Peyer's patch (tissue), 4 donors: ENCODE results near the gene COL16A1. TPM values are rescaled to one million over a fixed set of nuclear protein-coding genes. Genes with fewer than 3 reads are reported as not detected.

Experiments
- DNase-seq, 3 donors: peaks; one replicate each; pipeline ENCODE4 v3.0.0-alpha.2; 2017 to 2019
- H3K27ac ChIP-seq, 4 donors: fragments of 200-600 bp; sonication (generic); one replicate each; pipeline ENCODE4 v1.5.1; 2016 to 2019
- H3K27me3 ChIP-seq, 2 donors: fragments of 200-600 bp; sonication (generic); one replicate each; pipeline ENCODE4 v1.5.1; 2019
- H3K36me3 ChIP-seq, 3 donors: fragments of 200-600 bp; sonication (generic); one replicate each; pipeline ENCODE4 v1.5.1; 2016 to 2019
- H3K4me1 ChIP-seq, 4 donors: fragments of 200-600 bp; sonication (generic); one replicate each; pipeline ENCODE4 v1.5.1; 2016 to 2019
- H3K4me3 ChIP-seq, 4 donors: fragments of 200-600 bp; sonication (generic); 1 replicate in 3 of 4; 2 replicates in 1 of 4; pipeline ENCODE4 v1.5.1; 2016 to 2019; ENCODE audit warnings: mild to moderate bottlenecking in 1 of 4
- H3K9me3 ChIP-seq, 4 donors: fragments of 200-600 bp; sonication (generic); one replicate each; pipeline ENCODE4 v1.5.1; 2016 to 2019; ENCODE audit warnings: mild to moderate bottlenecking in 1 of 4
- POLR2A ChIP-seq, 2 donors: fragments of 450-650 bp; IDR thresholded peaks; one replicate each; pipeline ENCODE4 v1.5.1; 2017; ENCODE audit warnings: antibody characterized with exemption in 2 of 2, mild to moderate bottlenecking in 2 of 2, moderate library complexity in 2 of 2
- total RNA-seq, 4 donors: library from RNA; depleted of rRNA; stranded (reverse); fragments of >200 nt; gene quantifications; one replicate each; pipeline ENCODE4 v1.1.0, GENCODE V29; 2016
- TF ChIP-seq, protein P1 (sequence below), 6 experiments: fragments of 450-650 bp in 4 of 6; fragments of 200-600 bp in 2 of 6; sonication (generic) in 1 of 6; IDR thresholded peaks; one replicate each; pipeline ENCODE4 v1.5.1; 2017 to 2019; ENCODE audit warnings: antibody characterized with exemption in 6 of 6, mild to moderate bottlenecking in 3 of 6, moderate library complexity in 1 of 6

COL16A1 gene
- total RNA-seq, 4 donors from 2014 or later: 18.2 to 201 (median 58.3) TPM

DNA sequence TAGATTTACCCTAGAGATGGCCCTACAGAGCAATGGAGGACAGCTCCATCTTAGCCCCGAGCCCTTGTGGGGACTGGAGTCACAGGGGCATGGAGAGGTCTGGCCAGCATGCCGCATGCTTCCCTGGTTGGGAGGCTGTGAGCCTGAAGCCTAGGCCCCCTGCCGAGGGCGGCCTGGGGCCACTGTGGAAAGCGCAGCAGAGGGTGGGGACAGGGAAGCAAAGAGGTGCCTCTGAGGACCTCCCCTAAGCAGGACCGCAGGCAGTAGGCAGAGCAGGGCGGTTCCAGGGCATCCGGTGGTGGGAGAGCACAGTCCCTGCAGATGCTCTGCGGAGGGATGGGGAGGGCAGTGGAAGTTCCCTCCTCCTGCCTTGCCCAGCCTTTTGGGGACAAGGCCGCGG, 32.7 kb downstream of the COL16A1 start:
- no peak for DNase-seq
- Histone ChIP-seq H3K4me1 (peaks cover 0 to 37% (median under 1%) of the 10 kb centered on the region in 4 donors), H3K27ac (peak overlapping the region in 3 of 4 donors; percentile 31 to 88 (median 60))

DNA sequence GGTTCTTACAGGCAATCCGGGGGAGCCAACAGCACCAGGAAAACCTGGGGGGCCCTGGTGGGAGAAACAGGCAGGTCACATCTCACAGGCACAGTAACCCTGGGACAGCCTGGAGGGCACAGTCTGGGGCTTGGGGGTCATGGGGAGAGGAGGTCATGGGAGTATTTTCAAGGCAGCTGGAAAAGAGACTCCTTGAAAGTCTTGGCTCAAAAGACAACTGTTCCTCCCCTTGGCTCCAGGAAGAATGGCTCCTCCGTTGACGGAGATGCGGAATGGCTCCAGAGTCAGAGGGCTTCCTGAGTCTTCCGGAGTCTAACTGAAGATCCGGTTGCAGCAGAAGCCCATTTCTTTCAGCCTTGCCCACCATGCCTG, 33.2 kb downstream of the COL16A1 start:
- no peak for DNase-seq
- H3K4me3 ChIP-seq: peak overlapping the region; percentile 15 to 55 (median 36)
- H3K36me3 ChIP-seq: no peaks in the 10 kb centered on the region
- H3K27me3 ChIP-seq: no peaks in the 10 kb centered on the region
- H3K27ac ChIP-seq: peak overlapping the region; percentile 25 to 88 (median 72)
- H3K4me1 ChIP-seq: peaks cover 0 to 43% (median 2%) of the 10 kb centered on the region in 4 donors
- H3K9me3 ChIP-seq: no peaks in the 10 kb centered on the region
- TF ChIP-seq, protein P1, sequence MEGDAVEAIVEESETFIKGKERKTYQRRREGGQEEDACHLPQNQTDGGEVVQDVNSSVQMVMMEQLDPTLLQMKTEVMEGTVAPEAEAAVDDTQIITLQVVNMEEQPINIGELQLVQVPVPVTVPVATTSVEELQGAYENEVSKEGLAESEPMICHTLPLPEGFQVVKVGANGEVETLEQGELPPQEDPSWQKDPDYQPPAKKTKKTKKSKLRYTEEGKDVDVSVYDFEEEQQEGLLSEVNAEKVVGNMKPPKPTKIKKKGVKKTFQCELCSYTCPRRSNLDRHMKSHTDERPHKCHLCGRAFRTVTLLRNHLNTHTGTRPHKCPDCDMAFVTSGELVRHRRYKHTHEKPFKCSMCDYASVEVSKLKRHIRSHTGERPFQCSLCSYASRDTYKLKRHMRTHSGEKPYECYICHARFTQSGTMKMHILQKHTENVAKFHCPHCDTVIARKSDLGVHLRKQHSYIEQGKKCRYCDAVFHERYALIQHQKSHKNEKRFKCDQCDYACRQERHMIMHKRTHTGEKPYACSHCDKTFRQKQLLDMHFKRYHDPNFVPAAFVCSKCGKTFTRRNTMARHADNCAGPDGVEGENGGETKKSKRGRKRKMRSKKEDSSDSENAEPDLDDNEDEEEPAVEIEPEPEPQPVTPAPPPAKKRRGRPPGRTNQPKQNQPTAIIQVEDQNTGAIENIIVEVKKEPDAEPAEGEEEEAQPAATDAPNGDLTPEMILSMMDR (IDR thresholded peaks at IDR 0.05): no peak
- no peak for TF ChIP-seq POLR2A (IDR thresholded peaks at IDR 0.05)

More for the DNA sequence above, 32.7 kb downstream of the COL16A1 start:
- no peaks in the 10 kb centered on the region for H3K27me3 ChIP-seq
- no peaks in the 10 kb centered on the region for H3K9me3 ChIP-seq
- no peaks in the 10 kb centered on the region for H3K36me3 ChIP-seq
- TF ChIP-seq, protein P1 (IDR thresholded peaks at IDR 0.05): no peak
- TF ChIP-seq POLR2A (IDR thresholded peaks at IDR 0.05): no peak
- peak overlapping the region in 2 of 4 donors; percentile 53 to 55 for H3K4me3 ChIP-seq

DNA sequence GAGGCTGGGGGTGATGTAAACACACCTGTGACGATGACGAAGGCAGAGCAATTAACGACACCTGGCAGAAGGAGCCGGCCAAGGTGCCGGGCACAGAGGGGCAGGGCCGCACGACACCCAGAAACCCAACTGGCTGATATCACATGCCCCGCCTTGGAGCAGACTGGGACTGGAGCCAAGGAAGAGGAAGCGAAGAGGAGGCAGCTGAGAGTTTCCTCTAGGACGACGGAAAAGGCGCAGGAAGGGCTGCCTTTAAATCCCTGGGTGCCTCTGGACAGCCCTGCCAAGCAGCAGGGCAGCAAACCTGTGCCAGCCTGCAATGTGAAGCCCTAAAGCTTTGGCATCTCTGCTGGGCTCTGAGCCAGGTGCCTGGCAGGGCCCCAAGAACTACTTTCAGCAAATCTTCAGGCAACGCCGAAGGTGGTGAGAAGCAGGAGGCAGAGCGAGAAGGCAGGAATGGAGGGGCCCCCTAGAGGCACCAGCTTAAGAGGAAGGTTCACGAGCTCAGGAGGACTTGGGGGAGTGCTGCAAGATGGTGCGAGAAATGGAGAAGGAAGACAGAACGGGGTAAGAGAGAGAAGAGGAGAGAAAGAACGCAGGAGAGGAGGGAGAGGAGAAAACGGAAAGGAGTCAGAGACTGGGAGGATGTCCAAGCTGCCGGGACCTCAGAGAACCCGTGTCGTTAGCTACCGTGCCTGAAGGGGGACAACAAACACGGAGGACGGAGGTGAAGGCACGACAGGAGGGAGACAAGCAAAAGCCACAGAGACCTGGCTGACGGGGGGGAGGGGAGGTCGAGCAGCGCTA, 33.8 kb downstream of the COL16A1 start:
- TF ChIP-seq, protein P1 (IDR thresholded peaks at IDR 0.05): peak in 2 of 6 experiments; percentile 6 to 12
- TF ChIP-seq POLR2A (IDR thresholded peaks at IDR 0.05): peak; percentile 65 to 89
- peaks cover 0 to 48% (median 2%) of the 10 kb centered on the region in 4 donors for H3K4me1 ChIP-seq
- H3K27me3 ChIP-seq: no peaks in the 10 kb centered on the region
- no peaks in the 10 kb centered on the region for H3K9me3 ChIP-seq
- peak; percentile 27 to 93 (median 92) for DNase-seq
- H3K36me3 ChIP-seq: no peaks in the 10 kb centered on the region
- peak overlapping the region; percentile 25 to 88 (median 72) for H3K27ac ChIP-seq
- peak overlapping the region; percentile 15 to 55 (median 36) for H3K4me3 ChIP-seq

DNA sequence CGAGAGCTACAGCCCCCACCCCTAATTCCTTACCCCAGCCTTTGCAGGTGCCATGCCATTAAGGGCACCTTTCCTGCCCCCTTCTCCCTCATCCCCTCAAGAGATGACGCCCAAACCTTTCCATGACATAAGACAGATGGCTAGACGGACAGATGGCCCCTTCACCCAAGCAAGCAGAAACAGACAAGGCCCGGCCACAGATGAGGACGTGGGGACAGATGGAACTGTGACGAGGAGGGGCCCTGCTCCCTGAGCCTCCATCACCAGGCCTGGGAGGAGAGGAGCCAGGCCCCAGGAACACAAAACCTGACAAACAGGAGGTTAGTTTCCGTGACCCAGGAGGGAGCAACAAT, 34.4 kb downstream of the COL16A1 start:
- Histone ChIP-seq H3K4me1 (peaks cover 0 to 48% (median 2%) of the 10 kb centered on the region in 4 donors), H3K36me3 (no peaks in the 10 kb centered on the region), H3K27me3 (no peaks in the 10 kb centered on the region), H3K9me3 (no peaks in the 10 kb centered on the region), H3K27ac (peak overlapping the region; percentile 25 to 88 (median 62)), H3K4me3 (peak overlapping the region in 1 of 4 donors; percentile 53)
- no peak for DNase-seq
- TF ChIP-seq POLR2A (IDR thresholded peaks at IDR 0.05): no peak
- TF ChIP-seq, protein P1 (IDR thresholded peaks at IDR 0.05): no peak

DNA sequence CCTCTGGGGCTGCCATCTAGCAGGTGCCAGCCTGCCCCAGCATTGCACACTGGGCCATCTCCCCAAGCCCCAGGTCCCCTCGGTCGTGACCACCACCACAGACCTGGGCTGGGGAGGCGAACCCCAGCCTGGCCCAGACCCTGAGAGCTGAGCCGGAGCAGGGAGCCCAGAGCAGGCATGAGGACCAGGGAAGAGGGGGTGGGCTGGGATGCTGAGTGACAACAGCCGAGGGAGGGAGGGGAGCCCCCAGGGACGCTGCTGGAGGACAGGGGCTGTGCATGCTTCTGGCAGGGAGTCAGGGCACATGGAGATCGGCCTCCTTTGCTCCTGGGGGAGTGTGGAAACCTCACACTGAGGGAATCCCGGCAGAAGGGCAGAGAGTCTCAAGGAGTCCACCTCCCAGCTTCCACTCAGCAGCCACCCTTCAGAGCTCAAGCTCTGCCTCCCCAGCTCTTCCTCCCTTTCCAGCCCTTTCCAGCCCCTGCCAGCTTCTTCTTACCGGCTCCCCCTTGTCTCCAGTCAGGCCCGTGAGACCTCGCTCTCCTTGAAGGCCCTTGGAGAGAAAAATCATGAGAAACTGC, 35.4 kb downstream of the COL16A1 start:
- Histone ChIP-seq H3K36me3 (no peaks in the 10 kb centered on the region), H3K9me3 (no peaks in the 10 kb centered on the region), H3K27ac (peak overlapping the region in 1 of 4 donors; percentile 88), H3K4me1 (peaks cover 0 to 52% (median 2%) of the 10 kb centered on the region in 4 donors), H3K4me3 (no peak overlapping the region), H3K27me3 (no peaks in the 10 kb centered on the region)
- TF ChIP-seq POLR2A (IDR thresholded peaks at IDR 0.05): no peak
- DNase-seq: peak in 1 of 3 donors; percentile 48
